Suppressor macrophage treated with lipopolysaccharide for 1 hour (primary cell): Measurements from ENCODE around the gene SV2A.
"Not testable (repeated sequence)": the region's sequence is repeated elsewhere in the genome, so short reads cannot be mapped to it uniquely, and the experiment has no call there.

ENCODE experiments used
- DNase-seq, 3 donors: peaks; one replicate each; pipeline ENCODE4 v3.0.0-alpha.2; 2020 to 2022

SV2A gene, protein sequence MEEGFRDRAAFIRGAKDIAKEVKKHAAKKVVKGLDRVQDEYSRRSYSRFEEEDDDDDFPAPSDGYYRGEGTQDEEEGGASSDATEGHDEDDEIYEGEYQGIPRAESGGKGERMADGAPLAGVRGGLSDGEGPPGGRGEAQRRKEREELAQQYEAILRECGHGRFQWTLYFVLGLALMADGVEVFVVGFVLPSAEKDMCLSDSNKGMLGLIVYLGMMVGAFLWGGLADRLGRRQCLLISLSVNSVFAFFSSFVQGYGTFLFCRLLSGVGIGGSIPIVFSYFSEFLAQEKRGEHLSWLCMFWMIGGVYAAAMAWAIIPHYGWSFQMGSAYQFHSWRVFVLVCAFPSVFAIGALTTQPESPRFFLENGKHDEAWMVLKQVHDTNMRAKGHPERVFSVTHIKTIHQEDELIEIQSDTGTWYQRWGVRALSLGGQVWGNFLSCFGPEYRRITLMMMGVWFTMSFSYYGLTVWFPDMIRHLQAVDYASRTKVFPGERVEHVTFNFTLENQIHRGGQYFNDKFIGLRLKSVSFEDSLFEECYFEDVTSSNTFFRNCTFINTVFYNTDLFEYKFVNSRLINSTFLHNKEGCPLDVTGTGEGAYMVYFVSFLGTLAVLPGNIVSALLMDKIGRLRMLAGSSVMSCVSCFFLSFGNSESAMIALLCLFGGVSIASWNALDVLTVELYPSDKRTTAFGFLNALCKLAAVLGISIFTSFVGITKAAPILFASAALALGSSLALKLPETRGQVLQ

GRCh38 chr1:149917571-149918144, at the start of gene SV2A:
TSS of gene SV2A (minus strand) at chr1:149917844. CDS start at chr1:149913840, 4,004 bp downstream.
- DNase-seq: peak in 1 of 3 donors; percentile 18

DNA sequence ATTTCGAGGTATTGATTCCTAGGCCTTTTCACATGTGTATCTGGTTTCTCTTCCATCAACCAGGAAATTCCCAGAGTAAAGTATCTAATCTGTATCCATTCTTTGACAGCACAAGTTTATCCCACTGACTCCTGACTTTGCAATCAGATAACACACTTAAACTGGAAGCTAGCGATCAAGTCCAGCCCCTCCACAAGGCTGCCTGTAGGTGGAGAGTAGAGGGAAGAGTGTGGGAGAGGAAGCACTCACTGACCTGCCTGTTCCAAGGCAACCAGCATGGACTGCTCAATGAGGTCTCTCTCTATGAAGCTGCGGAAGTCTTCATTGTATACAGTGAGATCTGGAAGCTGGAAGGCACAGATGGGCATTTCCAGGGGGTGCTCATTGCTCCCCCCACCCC, 49.4 kb upstream of the SV2A start:
- no peak for DNase-seq

DNA sequence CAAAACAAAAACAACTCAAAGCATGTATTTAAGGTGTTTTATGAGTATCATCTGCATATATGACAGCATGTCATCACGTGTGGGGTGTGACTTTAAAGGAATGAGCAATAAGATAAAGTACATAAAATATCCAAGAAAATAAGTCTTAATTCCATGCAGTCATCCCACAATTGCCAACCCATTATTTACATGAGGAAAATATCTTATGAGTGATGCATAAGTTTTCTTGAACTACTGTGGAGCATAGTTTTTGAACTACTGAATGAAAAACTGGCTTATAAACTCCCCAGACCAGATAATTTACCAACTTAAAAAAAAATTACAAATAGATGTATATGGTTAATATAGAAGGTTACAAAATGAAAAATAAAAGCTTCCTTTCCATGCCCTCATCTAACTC, 48.8 kb upstream of the SV2A start:
- DNase-seq: no peak

- DNase-seq: no peak
These were observed 47.8 kb upstream of the SV2A start for GRCh38 chr1:149965440-149965839.

DNA sequence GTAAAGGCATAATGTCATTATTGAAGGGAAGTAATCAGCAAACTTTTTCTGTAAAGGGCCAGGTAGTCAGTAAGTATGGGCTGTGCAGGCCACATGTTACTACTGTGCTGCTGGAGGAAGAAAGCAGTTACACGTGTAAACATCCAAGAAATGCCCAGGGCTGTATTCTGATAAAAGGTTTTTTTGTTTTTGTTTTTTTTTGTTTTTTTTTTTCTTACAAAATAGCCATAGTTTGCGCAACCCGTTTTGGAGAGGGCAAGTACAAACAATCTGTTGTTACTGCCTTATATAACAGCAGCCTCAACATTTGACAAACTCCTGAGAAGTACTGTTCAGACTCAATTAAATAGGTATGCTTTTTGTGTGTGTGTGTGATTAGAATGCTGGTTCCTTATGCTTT, 45.7 kb upstream of the SV2A start:
- DNase-seq: no peak

- no peak for DNase-seq
These were observed 45.1 kb upstream of the SV2A start for GRCh38 chr1:149962736-149963135.

DNA sequence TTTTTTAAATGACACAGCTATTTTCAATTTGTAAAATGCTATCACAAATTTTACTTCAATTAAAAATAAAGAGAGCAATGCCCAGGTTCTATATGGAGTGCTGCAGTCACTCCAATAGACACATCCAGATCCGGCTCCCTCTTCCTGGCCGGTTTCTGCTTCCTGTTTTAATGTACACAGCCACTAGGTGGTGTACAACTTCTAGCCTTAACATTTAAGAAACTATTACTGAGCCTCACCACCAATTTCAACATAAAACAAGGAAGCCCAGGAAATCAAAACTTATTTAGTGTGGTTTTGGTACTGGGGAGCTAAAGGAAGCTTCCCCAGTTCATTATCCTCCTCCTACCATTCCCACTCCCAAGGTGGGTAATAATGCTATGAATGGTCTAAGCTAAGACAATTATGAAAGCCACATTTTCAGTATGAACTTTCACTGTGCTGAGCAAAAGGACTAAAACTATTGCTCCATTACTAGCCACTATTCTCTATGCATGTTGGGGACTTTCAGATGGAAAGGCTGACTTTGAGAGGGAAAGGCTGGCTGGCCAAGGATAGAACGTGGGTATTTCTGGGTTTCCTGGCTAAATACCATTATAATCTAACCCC, 44.5 kb upstream of the SV2A start:
- peak; percentile 81 to 93 (median 90) for DNase-seq

DNA sequence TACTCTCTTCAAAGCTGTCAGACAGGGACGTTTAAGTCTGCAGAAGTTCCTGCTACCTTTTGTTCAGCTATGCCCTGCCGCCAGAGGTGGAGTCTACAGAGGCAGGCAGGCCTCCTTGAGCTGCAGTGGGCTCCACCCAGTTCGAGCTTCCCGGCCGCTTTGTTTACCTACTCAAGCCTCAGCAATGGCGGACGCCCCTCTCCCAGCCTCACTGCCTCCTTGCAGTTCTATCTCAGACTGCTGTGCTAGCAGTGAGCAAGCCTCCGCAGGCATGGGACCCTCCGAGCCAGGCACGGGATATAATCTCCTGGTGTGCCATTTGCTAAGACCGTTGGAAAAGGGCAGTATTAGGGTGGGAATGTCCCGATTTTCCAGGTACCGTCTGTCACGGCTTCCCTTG, 39.9 kb upstream of the SV2A start:
- not testable (repeated sequence) for DNase-seq

- no peak for DNase-seq
These were observed 32.3 kb upstream of the SV2A start for GRCh38 chr1:149949911-149950310.

DNA sequence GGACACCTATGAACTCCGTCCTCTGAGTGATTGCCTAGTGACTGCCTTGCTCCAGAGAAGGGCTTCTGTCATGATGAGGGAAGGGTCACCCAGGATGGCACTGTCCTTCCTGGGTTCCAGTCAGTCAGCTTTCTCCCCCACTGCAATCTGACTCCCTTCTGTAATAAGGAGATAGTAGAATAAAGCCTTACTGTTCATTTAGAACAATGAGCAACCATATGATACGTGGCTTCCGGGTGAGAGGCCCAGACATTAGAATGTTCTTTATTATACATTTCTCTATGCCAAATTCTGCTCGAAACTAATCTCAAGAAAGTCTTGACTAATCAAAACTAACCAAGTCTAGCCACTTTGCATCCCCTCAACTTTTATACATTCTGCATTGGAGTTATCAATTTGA, 27.6 kb upstream of the SV2A start:
- DNase-seq: no peak

DNA sequence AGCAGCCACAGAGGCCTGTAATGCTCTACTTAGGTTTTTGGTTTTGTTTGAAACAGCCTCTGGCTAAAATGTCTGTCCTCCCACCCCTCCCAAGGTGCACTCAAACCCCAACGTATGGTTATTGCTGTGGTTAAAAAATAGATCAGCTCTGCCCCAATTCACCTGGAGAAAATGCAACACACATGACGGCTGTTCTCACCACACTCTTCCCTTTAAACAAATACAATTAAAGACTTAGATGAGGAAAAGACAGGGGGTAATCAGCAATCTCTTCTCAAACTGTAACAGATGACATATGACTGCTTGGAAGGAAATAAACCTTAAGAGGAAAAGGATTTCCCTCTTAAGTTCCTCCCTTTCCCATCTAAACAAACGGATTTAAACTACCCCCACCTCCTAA, 25.2 kb upstream of the SV2A start:
- no peak for DNase-seq

- DNase-seq: peak in 1 of 3 donors; percentile 34
These were observed 24.6 kb upstream of the SV2A start for GRCh38 chr1:149942207-149942606.

GRCh38 chr1:149940427-149940826, 22.8 kb upstream of the SV2A start:
- no peak for DNase-seq

DNA sequence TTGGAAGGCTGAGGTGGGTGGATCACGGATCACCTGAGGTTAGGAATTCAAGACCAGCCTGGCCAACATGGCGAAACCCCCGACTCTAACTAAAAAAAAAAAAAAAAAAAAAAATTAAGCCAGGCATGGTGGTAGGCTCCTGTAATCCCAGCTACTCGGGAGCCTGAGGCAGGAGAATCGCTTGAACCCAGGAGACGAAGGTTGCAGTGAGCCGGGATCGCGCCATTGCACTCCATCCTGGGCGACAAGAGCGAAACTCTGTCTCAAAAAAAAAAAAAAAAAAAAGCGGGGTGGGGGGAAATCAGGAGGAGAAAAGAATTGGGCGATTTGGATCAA, 21.0 kb upstream of the SV2A start:
- DNase-seq: not testable (repeated sequence)

DNA sequence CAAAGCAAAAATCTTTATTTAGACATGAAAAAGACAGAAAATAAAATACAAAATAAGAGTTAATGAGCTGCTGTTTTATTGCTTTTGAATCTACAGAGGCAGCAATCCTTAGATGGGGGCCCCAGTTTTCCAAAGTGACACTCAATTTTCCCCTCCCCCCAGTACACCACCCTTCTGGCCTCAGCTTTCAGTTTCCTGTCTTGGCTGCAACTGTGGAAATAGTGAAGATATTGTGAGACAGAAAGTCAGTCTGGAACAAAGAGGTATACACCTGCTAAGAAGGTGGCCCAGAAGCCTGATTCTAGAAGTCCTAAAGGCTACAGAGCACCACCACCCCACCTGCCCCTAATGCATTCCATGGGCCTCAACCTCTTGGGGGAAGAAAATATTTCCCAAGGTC, 20.1 kb upstream of the SV2A start:
- DNase-seq: no peak

- DNase-seq: peak; percentile 44 to 58 (median 53)
These were observed 19.5 kb upstream of the SV2A start for GRCh38 chr1:149936992-149937705.

- DNase-seq: no peak
These were observed 18.7 kb upstream of the SV2A start, which contains the start of gene MTMR11 for GRCh38 chr1:149936170-149936991. TSS of gene MTMR11 (minus strand) at chr1:149936879. CDS start at chr1:149936647, 232 bp downstream.

GRCh38 chr1:149934356-149934755, 16.7 kb upstream of the SV2A start:
- no peak for DNase-seq

GRCh38 chr1:149933208-149933607, 15.6 kb upstream of the SV2A start:
- DNase-seq: no peak

GRCh38 chr1:149932474-149932873, 14.8 kb upstream of the SV2A start:
- no peak for DNase-seq

DNA sequence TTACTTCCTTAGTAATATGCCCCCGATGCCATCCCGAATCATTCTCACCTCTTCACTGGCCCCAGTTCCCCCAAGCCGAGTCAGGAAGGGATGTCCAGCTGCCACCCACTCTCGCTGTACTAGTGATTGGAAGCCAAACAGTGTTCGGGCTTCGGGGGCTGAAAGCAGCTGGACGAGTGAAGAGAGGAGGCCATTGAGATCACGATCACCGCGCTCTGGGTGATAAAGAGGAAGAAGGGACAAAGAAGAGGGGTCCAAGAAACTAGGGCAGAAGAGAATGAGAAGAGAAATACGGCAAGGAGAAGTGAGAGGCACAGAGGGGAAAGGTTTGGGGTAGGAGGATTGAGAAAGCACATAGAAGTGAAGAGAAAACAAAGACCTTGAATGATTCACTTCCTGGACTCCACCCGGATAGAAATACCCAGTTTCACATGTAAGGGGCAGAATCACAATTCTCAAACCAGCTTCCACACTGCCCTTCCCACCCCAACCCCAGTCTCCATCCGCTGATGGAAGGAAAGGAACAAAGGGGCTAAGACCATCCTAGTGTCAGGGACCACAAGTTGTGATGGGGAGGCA, 13.7 kb upstream of the SV2A start:
- DNase-seq: peak; percentile 54 to 72 (median 68)
